Smooth muscle cell of the brain vasculature (primary cell): ENCODE data around the gene RNF157.

ENCODE experiments used
- DNase-seq: peaks from one replicate; pipeline ENCODE4 v3.0.0-alpha.2; 2012; ENCODE audit warnings: low read depth, low spot score

RNF157 gene

GRCh38 chr17:76157759-76158158 lies 82.5 kb downstream of the RNF157 start:
- DNase-seq, result no peak

- no peak for DNase-seq
Measured at GRCh38 chr17:76156662-76156991, 83.7 kb downstream of the RNF157 start.

- no peak for DNase-seq
Measured at GRCh38 chr17:76155988-76156661, 84.2 kb downstream of the RNF157 start.

- no peak for DNase-seq
Measured at GRCh38 chr17:76154936-76155845, 85.1 kb downstream of the RNF157 start.

GRCh38 chr17:76154292-76154691 lies 86.0 kb downstream of the RNF157 start:
- DNase-seq, result no peak

GRCh38 chr17:76153640-76154039 lies 86.7 kb downstream of the RNF157 start:
- no peak for DNase-seq

- DNase-seq, result no peak
Measured at GRCh38 chr17:76153202-76153601, 87.1 kb downstream of the RNF157 start.

- no peak for DNase-seq
Measured at GRCh38 chr17:76152591-76152990, 87.7 kb downstream of the RNF157 start.

GRCh38 chr17:76151896-76152454 lies 88.3 kb downstream of the RNF157 start:
- no peak for DNase-seq

GRCh38 chr17:76150712-76151622 lies 89.3 kb downstream of the RNF157 start:
- no peak for DNase-seq

- DNase-seq, result no peak
Measured at GRCh38 chr17:76149214-76149613, 91.1 kb downstream of the RNF157 start.

- DNase-seq, result no peak
Measured at GRCh38 chr17:76148015-76148326, 92.3 kb downstream of the RNF157 start.

- DNase-seq, result no peak
Measured at GRCh38 chr17:76147211-76148014, 92.9 kb downstream of the RNF157 start.

- no peak for DNase-seq
Measured at GRCh38 chr17:76146053-76146851, 94.0 kb downstream of the RNF157 start.

- no peak for DNase-seq
Measured at GRCh38 chr17:76145231-76146052, 94.9 kb downstream of the RNF157 start.

- DNase-seq, result no peak
Measured at GRCh38 chr17:76142585-76143041, 97.7 kb downstream of the RNF157 start.

- DNase-seq, result no peak
Measured at GRCh38 chr17:76142039-76142584, 98.2 kb downstream of the RNF157 start.

- DNase-seq, result peak; percentile 45
Measured at GRCh38 chr17:76141212-76142038, 98.9 kb downstream of the RNF157 start, which contains the start of gene FOXJ1. TSS of gene FOXJ1 (minus strand) at chr17:76141245. CDS start at chr17:76140395, 850 bp downstream.
